ENCODE measurements around the gene RECQL5.

GRCh38 chr17:75604034-75604695 is 62.8 kb downstream of the RECQL5 start:
- TF ChIP-seq CTCF (IDR thresholded peaks at IDR 0.05) = no peak
- no peak for TF ChIP-seq EZH2 (IDR thresholded peaks at IDR 0.05; ENCODE audit: borderline replicate concordance, insufficient read depth, low read depth, low read length, poor library complexity, severe bottlenecking)
